ENCODE data around the gene HAPLN2. TPM values are rescaled to one million over a fixed set of nuclear protein-coding genes. Genes with fewer than 3 reads are reported as not detected.

The HAPLN2 gene
- not detected in 2 replicates for total RNA-seq

- Histone ChIP-seq H3K36me3 (ENCODE audit: control insufficient read depth, insufficient read depth, low read length) (no peaks in the 10 kb centered on the region), H3K4me3 (ENCODE audit: low read depth, low read length) (no peak within 1 kb of the TSS), H3K27me3 (ENCODE audit: control insufficient read depth, insufficient read depth, low read length) (peaks cover 44% of the 10 kb centered on the region)
- peak; percentile 63 for TF ChIP-seq CTCF (IDR thresholded peaks at IDR 0.05; ENCODE audit: insufficient read depth, low read length, poor library complexity, severe bottlenecking)
- no peak for DNase-seq (ENCODE audit: low read depth)
These were observed at the start of gene HAPLN2 for GRCh38 chr1:156618853-156619581. HAPLN2 (plus strand) TSS chr1:156619415; CDS start chr1:156623491, 4,076 bp downstream.

DNA sequence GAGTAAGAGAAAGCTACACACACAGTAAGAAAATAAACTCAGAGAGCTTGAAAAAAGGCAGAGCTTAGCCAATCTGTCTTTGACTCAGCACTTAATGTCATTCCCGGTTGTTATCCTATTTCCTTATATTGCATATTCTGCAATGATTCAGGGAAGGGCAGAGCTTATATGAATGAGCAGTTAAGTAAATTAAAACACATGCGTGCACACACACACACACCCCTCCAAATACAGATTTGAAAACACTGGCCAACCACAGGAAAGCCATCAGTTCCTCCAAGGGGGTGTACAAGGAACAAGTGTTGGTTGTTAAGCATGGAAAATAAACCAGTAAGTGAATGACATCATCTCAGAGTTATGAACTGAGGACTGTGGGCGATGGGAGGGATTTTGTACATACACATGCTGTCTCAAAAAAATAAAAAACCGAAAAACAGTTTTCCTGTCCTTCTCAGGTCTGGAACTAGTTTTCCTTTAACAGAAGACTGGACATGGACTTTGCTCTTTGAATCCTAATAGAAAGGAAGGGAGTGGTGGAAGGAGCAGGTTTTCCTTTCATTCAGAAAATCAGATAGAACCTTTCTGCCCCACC, 47.9 kb upstream of the HAPLN2 start:
- Histone ChIP-seq H3K36me3 (ENCODE audit: control insufficient read depth, insufficient read depth, low read length) (no peaks in the 10 kb centered on the region), H3K4me3 (ENCODE audit: low read depth, low read length) (peak overlapping the region; percentile 63), H3K27me3 (ENCODE audit: control insufficient read depth, insufficient read depth, low read length) (peaks cover 2% of the 10 kb centered on the region)
- no peak for TF ChIP-seq CTCF (IDR thresholded peaks at IDR 0.05; ENCODE audit: insufficient read depth, low read length, poor library complexity, severe bottlenecking)
- DNase-seq (ENCODE audit: low read depth) = peak; percentile 57

DNA sequence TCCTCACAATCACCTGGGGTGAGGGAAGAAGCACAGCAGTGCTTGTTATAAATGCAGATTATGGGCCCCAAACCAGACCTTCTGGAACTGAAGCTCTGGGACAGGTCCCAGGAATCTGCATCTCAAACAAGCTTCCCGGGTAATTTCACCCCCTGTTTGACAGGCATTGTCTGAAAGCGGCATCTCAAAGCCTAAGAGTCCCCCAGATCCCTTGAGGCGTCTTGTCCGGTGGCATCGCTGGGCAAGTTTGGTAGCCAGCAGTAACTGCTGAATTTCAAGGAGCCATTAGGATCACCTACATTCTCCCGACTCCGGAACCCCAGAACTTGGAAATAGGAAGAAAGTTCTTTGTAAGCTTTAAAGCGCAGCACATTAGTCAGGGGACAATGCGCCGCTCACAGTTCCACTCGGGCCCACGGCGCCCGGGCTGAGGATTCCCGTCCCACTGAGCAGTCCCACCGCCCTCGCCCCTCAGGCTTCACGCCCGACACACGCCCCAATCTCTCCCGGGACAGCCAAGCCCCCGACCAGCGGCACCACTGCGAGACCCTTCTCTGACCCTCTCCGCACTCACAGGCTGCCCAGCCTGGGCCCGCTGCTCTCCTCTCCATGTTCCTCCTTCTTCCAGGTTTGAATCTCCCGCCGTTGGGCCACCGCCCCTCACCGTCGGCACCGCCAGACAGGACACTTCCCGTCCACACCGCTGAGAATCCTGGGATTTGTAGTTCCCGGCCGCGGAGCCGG, 47.1 kb upstream of the HAPLN2 start, which contains the start of gene IQGAP3:
Gene IQGAP3, minus strand, starts transcription at position 647 of the 744 bp plus-strand sequence. Its CDS starts 36 bp downstream, at position 611.
- no peaks in the 10 kb centered on the region for H3K36me3 ChIP-seq (ENCODE audit: control insufficient read depth, insufficient read depth, low read length)
- DNase-seq (ENCODE audit: low read depth) = peak; percentile 39

GRCh38 chr1:156572663-156573018, 46.6 kb upstream of the HAPLN2 start:
- Histone ChIP-seq H3K36me3 (ENCODE audit: control insufficient read depth, insufficient read depth, low read length) (no peaks in the 10 kb centered on the region), H3K27me3 (ENCODE audit: control insufficient read depth, insufficient read depth, low read length) (peaks cover 2% of the 10 kb centered on the region), H3K4me3 (ENCODE audit: low read depth, low read length) (no peak overlapping the region)
- no peak for DNase-seq (ENCODE audit: low read depth)
- TF ChIP-seq CTCF (IDR thresholded peaks at IDR 0.05; ENCODE audit: insufficient read depth, low read length, poor library complexity, severe bottlenecking) = no peak

More for the DNA sequence above, 47.1 kb upstream of the HAPLN2 start, which contains the start of gene IQGAP3:
- H3K27me3 ChIP-seq (ENCODE audit: control insufficient read depth, insufficient read depth, low read length) = peaks cover 2% of the 10 kb centered on the region
- no peak for TF ChIP-seq CTCF (IDR thresholded peaks at IDR 0.05; ENCODE audit: insufficient read depth, low read length, poor library complexity, severe bottlenecking)
- H3K4me3 ChIP-seq (ENCODE audit: low read depth, low read length) = peak within 1 kb of the TSS; percentile 63

GRCh38 chr1:156574039-156574633, 45.1 kb upstream of the HAPLN2 start:
- TF ChIP-seq CTCF (IDR thresholded peaks at IDR 0.05; ENCODE audit: insufficient read depth, low read length, poor library complexity, severe bottlenecking) = no peak
- Histone ChIP-seq H3K27me3 (ENCODE audit: control insufficient read depth, insufficient read depth, low read length) (peaks cover 2% of the 10 kb centered on the region), H3K36me3 (ENCODE audit: control insufficient read depth, insufficient read depth, low read length) (no peaks in the 10 kb centered on the region), H3K4me3 (ENCODE audit: low read depth, low read length) (no peak overlapping the region)
- DNase-seq (ENCODE audit: low read depth) = no peak

Measured in kidney epithelial cell (primary cell).